Ovary (tissue), 3 donors: Measurements from ENCODE around the gene NPAS3.

ENCODE experiments used
- CTCF ChIP-seq, 3 donors: fragments of 450-650 bp in 2 of 3; fragments of 200-600 bp in 1 of 3; IDR thresholded peaks; one replicate each; pipeline versions ENCODE4 v1.5.1 to v1.8.0; 2016 to 2022; ENCODE audit warnings: antibody characterized with exemption in 3 of 3, mild to moderate bottlenecking in 1 of 3
- EP300 ChIP-seq: sonication (generic); formaldehyde crosslinking; IDR thresholded peaks from one replicate; pipeline ENCODE4 v1.6.1; 2017; ENCODE audit warnings: antibody characterized with exemption
- donor health status: DM: no; HTN: no; CAD: no.

- TF ChIP-seq CTCF (IDR thresholded peaks at IDR 0.05) (no peak), EP300 (no peak)
Measured at GRCh38 chr14:33573301-33573880, 634.7 kb downstream of the NPAS3 start.
